Stimulated activated CD4-positive, alpha-beta T cell treated with anti-CD3 and anti-CD28 coated beads, Interleukin-2, amount 100 ng/mL, for 4 hours (primary cell): ENCODE results near the gene U2SURP.
"Not testable (repeated sequence)": the region's sequence is repeated elsewhere in the genome, so short reads cannot be mapped to it uniquely, and the experiment has no call there.

Experiments
- DNase-seq: peaks from one replicate; pipeline ENCODE4 v3.0.0-alpha.2; 2020; ENCODE audit warnings: low read depth

U2SURP gene

DNA sequence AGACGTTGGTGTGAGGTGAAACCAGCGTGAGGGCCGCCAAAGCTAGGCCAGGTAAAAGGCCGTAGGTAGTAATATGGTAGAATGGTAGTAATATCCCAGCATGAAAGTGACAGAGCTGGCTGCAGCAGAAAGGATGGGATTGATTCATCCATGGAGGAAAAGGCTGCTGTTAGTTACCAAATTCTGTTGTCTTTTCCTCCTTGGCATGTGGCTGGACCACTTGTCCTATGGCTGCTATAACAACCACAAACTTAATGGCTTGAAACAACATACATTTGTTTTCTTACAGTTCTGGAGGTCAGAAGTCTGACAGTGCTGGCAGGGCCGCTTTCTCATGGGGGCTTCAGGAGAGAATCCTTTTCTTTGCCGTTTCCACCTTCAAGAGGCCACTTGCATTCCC lies 70.4 kb downstream of the U2SURP start:
- DNase-seq, result no peak

DNA sequence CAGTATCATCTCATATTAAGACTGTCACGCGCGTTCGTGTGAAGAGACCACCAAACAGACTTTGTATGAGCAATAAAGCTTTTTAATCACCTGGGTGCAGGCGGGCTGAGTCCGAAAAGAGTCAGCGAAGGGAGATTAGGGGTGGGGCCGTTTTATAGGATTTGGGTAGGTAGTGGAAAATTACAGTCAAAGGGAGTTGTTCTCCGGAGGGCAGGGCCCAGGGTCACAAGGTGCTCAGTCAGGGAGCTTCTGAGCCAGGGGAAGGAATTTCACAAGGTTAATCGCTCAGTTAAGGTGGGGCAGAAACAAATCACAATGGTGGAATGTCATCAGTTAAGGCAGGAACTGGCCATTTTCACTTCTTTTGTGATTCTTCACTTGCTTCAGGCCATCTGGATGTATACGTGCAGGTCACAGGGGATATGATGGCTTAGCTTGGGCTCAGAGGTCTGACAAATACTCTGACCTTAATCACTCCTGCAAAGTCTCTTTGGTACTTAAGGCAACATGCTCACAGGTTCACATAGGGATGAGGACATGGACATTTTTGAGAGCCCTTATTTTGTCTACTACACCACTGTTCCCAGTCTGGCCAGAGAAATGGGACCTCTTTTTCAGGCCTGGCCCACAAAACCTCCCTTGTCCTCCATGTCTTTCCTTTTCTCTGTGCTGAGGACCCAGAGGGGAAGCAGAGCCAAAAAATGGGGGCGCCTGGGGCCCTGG lies 71.1 kb downstream of the U2SURP start:
- not testable (repeated sequence) for DNase-seq

DNA sequence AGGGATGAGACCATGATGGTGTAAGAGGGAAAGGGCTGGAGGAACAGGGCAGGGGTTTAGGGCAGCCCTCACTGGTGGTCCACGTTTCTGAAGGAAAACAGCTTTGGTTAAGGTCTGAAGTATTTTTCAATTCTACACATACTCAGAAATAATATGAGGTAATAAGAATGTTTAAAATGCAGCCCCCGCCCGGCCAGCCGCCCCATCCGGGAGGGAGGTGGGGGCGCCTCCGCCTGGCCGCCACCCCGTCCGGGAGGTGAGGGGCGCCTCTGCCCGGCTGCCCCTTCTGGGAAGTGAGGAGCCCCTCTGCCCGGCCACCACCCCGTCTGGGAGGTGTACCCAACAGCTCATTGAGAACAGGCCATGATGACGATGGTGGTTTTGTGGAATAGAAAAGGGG lies 72.2 kb downstream of the U2SURP start:
- DNase-seq, result not testable (repeated sequence)

DNA sequence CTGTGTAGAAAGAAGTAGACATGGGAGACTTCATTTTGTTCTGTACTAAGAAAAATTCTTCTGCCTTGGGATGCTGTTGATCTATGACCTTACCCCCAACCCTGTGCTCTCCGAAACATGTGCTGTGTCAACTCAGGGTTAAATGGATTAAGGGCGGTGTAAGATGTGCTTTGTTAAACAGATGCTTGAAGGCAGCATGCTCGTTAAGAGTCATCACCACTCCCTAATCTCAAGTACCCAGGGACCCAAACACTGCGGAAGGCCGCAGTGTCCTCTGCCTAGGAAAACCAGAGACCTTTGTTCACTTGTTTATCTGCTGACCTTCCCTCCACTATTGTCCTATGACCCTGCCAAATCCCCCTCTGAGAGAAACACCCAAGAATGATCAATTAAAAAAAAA lies 72.6 kb downstream of the U2SURP start:
- DNase-seq, result not testable (repeated sequence)

DNA sequence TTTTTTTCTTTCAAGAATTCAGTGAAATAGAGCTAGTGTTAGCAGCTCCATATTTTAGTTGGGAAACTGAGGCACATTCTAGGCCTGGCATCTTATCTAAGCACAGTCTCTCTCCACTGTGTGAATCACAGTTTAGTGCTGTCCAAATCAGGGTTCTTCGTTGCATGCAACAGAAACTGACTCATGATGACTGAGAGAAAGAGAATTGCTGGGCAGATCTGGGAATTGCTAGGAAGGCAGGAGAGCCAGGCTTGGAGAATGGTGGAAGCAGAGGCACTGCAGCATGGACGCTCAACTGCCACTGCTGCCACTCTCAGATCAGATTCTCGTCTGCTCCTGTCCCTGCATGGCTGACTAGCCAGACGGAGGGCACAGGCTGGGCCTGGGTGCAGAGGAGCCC lies 77.5 kb downstream of the U2SURP start:
- no peak for DNase-seq

DNA sequence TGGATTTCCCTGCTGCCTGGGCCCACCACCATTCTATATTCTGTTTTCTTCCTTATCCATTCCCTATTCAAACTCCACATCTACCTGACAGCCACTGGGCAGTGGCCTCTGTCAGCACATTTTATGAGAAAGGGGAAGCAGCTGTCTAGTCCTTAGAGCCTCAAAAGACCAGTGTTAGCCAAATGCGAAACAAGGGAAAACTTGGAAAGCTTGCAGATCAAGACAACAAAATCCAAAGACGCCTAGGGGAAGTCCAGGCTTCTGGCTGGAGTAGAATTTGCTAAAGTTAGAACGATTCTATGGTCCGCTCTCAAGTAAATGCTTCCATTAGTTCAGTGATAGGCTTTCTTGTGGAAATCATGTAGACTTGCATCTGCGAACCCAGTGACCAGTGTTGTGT lies 78.8 kb downstream of the U2SURP start:
- DNase-seq, result no peak

DNA sequence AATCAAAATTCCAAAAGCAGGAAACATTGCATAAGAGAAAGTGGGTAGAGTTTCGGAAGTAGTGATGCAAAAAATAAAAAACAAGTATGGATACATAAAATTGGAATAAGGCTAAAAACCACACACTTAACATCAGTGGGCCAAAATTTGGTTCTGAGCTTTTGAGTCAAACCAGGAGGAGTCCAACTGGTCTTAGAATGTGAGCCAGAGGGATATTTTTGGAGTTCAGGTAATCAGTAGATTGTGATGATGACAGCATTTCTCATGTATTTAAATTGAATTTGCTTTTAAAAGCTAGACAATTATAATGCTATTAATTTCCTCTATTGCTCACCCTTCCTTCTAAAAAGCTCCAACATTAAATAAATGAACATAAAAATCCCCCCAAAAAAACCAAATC lies 80.0 kb downstream of the U2SURP start:
- no peak for DNase-seq

DNA sequence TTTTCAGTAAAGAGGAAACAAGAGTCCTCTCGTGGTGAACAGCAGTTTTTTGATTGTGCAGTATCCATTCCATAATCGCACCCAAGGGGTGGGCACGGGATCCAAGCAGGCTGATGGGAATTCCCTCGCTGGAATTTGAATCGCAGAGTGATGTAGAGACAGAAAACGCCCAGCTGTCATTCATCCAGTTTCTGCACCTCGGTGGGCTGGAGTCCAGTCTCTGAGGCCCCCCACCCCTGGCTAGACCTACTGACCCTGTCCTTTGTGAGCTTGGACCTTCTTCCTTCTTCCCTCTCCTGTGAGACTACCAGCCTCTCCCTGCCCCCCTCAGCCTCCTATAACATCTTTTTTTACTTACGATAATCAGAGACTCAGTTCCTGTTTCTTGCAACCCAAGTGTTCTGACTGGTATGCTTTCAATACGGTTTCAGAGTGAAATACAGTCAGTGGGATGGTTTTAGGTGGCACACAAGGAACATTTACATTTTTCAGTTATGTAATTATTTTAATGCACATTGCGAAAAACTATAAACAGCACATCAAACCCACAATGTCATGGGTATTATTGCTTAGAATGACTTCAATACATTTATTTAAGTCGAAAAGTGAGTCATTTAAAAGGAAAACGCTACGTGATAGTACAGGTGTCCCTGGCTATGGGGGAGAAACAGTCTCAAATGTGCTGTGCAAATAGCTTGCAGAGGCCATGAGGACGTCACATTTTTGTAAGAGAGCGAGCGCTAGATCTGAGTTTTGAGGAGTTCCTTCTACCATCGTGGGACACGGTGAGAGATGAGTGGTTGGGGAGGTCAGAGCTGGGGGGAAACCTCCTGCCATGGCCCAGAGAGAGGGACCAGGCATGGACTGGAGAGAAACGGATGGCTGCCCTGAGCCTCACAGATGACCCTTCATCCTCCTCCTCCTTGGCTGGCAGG lies 80.7 kb downstream of the U2SURP start:
- no peak for DNase-seq

DNA sequence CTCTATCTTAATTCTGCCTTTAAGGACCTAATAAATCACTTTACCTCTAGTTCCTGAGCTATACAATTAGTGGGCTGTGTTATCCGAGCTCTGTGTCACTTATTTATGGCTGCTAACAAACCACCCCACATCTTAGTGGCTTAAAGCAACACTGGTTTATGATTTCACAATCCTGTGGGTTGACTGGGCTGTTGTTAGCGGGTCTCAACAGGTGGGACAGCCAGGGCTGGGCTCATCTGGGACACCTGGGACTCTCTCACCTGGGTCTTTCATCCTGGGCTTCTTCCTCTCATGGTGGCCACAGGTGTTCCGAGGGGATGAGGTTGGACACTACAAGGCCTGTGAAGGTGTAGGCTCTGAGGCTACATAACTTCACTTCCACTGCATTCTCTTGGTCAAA lies 82.4 kb downstream of the U2SURP start:
- DNase-seq, result no peak

DNA sequence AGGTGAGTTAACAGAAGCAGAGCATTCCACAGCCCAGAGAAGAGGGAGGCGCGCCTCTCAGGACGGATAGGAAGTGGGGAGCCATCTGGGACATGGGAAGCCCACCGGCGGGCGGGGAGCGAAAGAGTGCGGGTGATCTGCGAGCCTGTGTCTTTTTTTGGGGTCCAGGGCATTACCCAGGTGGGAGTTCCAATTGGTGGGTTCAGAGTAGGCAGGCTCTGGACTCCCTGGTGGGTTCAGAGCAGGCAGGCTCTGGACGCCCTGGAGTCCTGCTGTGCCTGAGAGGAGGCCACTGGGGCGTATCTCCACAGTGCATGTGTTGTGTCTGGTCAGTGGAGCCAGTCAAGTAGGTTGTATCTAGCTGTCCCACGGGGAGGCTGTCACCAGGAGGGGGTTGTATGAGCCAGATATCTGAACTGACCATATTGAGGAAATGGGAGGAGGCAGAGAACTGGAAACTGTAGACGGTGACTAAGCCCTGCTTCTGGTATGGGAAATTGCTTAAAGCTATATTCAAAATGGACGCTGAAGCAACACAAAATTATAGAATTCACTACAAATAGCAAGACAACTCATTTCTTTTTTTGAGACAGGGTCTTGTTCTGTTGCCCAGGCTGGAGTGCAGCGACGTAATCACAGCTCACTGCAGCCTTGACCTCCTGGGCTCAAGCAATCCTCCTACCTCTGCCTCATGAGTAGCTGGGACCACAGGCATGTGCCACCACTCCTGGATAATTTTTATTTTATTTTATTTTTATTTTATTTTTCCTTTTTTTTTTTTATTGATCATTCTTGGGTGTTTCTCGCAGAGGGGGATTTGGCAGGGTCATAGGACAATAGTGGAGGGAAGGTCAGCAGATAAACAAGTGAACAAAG lies 83.7 kb downstream of the U2SURP start:
- DNase-seq, result no peak

DNA sequence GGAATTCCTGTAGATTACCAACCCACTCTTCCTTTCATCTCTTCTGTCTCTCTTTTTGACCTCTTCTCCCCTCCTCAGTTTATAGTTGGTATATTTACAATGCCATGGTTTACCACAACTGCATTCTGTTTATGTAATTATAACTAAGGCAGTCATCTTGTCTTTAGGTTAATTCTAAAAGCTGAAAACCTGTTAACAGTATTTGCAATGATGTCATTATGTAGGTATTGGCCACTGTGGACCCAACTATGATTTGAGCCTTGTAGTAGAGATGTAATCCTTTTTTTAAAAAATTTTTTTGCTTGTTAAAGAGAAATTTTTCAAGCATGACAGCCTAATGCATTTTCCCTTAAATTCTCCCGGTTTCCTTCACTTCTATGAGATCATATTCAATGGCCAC lies 87.5 kb downstream of the U2SURP start:
- no peak for DNase-seq

DNA sequence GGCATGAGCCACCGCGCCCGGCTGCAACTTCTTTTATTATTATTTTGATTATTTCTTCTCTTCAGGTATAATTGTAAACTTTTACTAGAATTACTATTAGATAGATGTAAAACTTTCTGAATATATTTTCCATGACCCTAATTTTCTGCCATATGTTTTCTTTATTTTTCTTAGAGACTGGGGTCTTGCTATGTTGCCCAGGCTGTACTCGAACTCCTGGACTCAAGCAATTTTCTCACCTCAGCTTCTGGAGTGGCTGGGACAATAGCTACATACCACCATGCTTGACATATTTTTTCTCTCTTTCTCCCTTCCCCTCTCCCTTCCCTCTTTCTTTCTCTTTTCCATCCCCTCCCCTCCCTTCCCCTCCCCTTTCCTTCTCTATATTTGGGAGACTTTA lies 88.6 kb downstream of the U2SURP start:
- DNase-seq, result no peak

DNA sequence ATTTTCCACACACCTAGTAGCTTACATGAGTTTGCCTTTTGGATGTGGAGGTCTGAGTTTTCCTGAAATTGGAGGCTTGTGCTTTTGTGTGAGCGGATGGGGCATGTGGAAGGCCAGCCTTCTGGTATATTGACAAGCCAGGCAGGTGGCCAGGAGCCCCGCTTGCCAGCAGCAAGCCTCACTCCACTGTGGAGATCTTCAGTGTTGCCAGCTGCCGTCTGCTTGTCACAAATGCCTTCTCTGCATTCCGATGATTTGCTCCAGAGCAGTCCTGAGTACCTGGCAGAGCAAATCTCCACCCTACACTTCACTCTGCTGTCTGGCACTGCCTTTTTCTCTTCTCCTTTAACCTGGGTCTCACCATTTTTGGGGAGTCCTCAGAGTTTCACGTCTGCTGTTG lies 89.1 kb downstream of the U2SURP start:
- DNase-seq, result no peak

DNA sequence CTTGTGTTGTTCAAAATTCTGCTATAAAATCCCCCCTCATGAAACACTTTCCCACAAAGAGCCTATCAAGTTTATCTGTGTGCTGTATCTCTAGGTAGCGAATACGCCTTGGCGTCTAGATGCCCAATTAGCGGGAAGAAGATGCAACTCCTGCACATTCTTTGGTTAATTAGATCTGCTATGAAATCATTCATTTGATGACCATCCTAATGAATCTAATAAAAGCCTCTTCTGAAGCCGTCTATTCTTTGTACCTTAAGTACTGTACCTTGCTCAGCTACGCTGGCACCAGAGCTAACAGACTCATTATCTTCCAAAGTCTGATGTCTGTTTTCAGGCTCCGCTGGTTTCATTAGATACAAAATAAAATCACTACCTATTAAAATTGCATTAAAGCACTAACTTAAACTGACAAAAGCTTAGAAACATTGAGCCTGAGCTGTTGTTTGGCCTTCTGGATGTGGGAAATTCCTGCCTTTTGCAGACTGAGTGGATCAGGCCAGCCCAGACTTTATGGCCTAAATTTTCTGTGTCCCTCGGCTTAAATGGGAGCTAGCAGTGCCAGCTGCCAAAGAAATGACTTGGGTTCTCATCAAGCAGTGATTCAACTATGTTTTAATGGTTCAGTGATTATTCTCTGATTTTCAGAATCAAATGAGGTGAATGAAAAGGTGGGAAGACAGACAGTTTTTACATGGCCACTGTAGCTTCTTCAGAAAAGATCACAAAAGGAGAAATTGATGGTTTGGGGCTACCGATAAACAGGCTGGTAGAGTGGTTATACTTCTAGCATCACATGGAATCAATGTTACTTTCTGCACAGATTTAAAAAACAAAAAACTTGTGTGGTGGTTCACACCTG lies 89.8 kb downstream of the U2SURP start:
- DNase-seq, result no peak

DNA sequence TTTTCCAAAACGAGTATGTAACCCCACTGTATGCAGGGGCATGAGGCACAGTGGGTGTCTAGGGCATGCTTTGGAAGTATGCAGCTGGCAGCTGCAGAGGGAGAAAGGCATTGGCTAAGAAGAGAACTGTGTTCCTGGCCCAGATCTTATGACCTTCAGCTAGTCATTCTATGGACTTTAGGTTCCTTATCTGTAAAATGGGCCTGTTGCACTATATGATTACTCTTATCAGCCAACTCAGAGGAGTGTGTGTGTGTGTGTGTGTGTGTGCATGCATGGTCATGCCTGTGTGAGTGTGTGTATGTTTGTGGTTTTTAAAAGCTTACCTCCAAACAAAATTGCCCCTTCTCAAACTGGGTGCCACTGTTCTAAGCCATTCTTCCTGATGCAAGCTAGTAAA lies 90.8 kb downstream of the U2SURP start:
- DNase-seq, result no peak

DNA sequence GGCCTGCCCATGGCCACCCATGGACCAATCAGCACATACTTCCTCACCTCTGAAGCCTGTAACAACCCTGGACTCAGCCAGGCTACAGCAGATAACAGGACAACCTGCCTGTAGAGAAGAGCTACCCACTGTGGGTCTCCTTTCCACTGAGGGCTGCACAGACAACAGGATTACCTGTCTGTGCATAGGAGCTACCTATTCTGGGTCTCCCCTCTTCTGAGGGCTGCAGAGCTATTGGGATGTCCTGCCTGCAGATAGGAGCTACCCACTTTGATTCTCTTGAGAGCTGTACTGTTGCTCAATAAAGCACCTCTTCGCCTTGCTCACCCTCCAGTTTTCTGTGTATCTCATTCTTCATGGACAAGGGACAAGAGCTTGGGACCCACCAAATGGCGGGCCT lies 94.4 kb downstream of the U2SURP start:
- DNase-seq, result no peak

DNA sequence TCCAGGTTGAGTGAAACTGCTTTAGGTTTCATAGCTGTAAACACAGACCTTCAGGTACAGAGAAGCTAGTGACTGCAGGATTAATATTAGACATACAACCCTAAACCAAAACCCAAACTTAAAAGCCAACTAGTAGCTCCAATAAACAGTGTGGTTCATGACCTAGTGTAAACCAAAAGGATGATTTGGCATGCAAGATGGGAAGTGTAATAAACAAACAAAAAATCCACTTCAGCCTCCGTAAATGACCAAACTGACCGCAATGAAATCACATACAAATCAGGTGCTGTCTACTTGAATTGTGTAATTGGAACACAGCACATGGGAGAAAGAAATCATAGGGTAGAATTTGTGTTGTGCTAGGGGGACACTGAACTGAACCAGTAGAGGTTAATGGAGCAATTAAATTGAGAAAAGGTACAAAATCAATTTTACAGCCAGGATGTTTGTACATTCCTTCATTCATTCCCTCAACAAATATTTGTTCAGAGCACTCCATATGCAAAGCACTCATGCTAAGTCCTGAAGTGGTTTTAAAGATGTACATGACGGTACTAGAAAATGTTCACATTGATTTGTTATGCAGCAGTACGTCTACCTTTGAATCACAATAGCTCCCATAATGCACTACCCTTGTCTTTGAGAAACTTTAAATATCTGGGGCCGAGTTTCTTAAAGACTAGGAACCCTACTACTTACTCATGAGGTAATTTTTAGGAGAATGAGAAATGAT lies 96.8 kb downstream of the U2SURP start:
- no peak for DNase-seq

DNA sequence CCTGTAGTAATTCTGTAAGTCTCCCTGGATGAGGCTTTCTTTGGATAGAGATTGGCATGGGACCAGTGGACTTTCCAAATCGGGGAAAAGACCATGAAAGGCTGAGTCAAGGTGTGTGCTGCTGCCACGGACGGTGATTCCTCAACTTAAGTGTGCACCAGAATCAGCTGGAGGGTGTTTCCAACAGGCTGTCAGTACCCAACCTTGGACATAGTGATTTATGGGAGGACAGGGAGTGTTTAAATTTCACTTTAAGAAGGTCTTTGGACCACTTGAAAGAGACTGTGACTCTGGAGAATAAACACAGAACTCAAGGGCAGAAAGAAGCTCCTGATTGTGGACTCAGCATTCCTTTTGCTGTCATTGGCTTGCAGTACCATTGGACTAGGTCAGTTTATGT lies 97.8 kb downstream of the U2SURP start:
- no peak for DNase-seq

DNA sequence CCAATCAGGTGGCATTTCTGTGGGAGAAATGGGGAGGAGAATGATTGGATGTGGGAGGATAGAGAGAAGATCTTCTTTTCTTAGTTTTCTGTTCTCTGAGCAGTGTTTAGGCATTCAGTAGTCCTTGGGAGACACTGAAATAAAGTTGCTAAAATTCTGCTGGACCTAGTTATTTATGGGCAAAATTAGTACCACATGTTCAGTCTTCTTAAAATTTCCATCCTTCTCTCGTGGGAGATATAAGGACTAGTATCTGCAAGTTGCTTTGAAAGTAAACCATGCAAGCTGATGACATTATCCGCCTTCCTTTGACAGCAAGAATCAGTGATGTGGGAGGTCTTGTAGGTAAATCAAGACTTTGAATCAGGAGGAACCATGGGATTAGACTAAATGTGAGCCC lies 98.3 kb downstream of the U2SURP start:
- DNase-seq, result no peak

DNA sequence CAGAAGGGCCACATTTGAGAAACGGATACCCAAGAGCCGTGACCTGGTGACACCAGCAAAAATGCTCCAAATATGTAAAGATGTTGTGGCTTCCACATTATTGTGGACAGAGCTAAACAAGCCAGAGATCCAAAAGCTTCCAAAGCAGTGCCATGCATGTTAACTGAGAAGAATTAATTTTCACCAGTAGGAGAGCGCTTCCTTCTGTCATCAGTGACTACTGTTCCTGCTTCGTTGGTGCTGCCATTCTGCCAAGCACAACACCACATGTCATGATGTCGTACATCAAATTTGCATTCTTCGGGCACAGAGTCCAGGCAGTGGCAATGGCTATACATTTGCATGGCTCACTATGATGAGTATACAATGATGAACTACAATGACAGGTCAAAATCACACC lies 99.1 kb downstream of the U2SURP start:
- DNase-seq, result no peak
